RWPE1 (cell line): ENCODE data around the gene SEMA5A.

ENCODE experiments used
- CTCF ChIA-PET: fragments of 350-600 bp; sonication (Branson Sonifier 250); formaldehyde crosslinking; extraction: SDS; loops from one replicate; lab custom pipeline; 2021; lab: Yijun Ruan, JAX
- POLR2A ChIA-PET: fragments of 400-600 bp; formaldehyde crosslinking; extraction: SDS; loops from one replicate; lab custom pipeline; 2020; ENCODE audit warnings: antibody characterized with exemption; ENCODE audit not compliant: low non-redundant PET; lab: Yijun Ruan, JAX
- DNase-seq: peaks from one replicate; pipeline ENCODE4 v3.0.0; 2012; ENCODE audit warnings: low spot score
- H3K27ac ChIP-seq: fragments of 450-650 bp; 2 replicates; pipeline ENCODE4 v1.5.1; 2017
- TF ChIP-seq, protein P1 (sequence below): fragments of 450-650 bp; conservative IDR thresholded peaks from 2 replicates; pipeline ENCODE4 v1.5.1; 2017; ENCODE audit warnings: low read depth, mild to moderate bottlenecking

The SEMA5A gene

DNA sequence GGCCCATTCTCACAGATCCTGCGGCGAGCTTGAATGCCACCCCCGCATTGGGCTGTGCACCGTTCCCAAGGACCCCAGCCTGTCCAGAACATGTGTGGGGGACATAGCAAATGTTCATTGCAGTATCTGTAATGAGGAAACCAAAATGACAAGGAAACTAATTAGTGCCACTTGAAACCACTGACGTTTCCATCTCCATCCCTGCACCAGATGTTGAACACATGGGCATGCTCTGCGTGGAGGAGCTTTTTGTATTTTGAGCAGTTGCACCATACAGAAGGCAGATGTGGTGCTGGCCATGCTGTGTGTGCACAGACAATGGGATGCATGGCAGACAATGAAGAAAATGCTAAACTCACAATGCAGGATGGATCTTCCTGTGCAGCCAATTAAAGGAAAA is 437.7 kb downstream of the SEMA5A start:
- TF ChIP-seq, protein P1, sequence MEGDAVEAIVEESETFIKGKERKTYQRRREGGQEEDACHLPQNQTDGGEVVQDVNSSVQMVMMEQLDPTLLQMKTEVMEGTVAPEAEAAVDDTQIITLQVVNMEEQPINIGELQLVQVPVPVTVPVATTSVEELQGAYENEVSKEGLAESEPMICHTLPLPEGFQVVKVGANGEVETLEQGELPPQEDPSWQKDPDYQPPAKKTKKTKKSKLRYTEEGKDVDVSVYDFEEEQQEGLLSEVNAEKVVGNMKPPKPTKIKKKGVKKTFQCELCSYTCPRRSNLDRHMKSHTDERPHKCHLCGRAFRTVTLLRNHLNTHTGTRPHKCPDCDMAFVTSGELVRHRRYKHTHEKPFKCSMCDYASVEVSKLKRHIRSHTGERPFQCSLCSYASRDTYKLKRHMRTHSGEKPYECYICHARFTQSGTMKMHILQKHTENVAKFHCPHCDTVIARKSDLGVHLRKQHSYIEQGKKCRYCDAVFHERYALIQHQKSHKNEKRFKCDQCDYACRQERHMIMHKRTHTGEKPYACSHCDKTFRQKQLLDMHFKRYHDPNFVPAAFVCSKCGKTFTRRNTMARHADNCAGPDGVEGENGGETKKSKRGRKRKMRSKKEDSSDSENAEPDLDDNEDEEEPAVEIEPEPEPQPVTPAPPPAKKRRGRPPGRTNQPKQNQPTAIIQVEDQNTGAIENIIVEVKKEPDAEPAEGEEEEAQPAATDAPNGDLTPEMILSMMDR = no peak
- ChIA-PET POLR2A (no interaction called here), CTCF (interaction anchor here (0.6 kb wide), 1 partner anchor 70 kb away, joined by 3 read pairs; no protein-coding TSS in a partner anchor)

DNA sequence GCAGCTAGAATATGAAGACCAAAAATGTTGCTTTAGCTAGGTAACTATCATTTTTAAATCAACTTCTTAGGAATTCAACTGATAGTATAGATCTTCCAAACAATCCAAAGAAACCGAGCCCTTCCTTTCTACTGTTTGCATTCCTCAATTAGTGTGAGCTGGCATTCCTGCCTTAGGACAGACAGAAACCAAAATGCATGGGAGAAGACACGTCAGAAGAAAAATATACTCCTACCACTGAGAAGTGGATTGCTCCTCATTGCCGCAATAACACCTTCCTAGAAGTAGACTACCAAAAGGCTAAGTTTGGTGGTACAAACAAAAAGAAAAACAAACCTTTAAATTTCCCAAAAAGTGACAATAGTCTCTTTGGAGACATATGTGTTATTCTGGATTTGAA is 440.0 kb downstream of the SEMA5A start:
- POLR2A ChIA-PET = no interaction called here
- TF ChIP-seq, protein P1 = no peak
- no peak overlapping the region for H3K27ac ChIP-seq
- no peak for DNase-seq
- CTCF ChIA-PET = no interaction called here

More for the DNA sequence above, 437.7 kb downstream of the SEMA5A start:
- no peak overlapping the region for H3K27ac ChIP-seq
- no peak for DNase-seq

DNA sequence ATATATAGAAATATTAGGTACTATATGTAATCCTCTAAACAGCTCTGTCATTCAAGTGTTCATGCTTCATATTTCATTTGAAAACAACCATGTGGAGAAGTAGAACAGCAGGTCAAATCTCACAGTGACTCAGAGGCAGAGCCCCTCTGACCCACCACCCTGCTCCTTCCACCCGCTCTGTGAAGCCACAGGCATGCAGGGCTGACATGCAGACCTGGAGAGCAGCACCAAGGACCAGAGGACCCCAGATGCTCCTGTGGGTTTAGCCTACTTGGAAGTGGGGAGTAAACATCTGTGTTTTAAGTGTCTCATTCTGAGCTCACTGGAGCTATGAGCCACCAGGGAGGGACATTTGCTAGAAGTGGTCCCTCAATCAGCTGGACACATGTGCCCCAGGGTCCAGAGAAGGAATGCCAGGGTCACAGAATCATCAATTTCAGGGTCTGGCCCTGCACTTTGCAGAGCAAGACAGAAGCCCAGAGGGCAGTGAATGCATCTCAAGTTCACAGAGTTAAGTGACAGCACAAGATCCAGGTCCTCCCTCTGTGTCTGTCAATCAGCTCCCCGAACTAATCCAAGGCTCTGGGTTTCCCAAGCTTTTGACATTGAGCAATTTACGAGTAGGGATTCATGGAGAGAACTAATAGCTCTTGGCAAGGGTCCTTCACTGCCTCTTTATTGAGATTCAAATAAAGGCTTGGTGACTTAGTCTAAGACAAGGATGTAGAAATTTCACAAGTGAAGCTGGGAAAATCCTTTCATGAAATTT is 441.1 kb downstream of the SEMA5A start:
- no peak overlapping the region for H3K27ac ChIP-seq
- POLR2A ChIA-PET = no interaction called here
- TF ChIP-seq, protein P1 = no peak
- CTCF ChIA-PET = no interaction called here
- DNase-seq = no peak

DNA sequence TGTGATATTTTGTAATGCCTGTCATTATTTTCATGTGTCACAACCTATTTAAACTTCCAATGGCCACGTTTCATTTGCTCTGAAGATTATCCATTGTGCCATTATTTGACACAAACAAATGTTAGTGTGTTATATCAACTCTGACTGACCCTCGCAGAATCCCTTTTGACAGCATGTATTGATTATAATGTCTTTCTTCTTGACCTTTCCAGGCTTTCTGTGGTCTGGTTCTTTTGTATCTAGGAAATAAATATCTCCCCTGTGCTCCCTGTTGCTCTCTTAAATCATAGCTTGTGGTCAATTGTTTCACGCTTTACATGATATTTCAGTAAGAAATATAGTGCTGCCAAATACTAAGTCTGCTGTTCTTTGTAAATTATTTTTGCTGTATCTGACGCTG is 442.6 kb downstream of the SEMA5A start:
- ChIA-PET CTCF (no interaction called here), POLR2A (no interaction called here)
- DNase-seq = no peak
- H3K27ac ChIP-seq = no peak overlapping the region
- TF ChIP-seq, protein P1 = no peak

DNA sequence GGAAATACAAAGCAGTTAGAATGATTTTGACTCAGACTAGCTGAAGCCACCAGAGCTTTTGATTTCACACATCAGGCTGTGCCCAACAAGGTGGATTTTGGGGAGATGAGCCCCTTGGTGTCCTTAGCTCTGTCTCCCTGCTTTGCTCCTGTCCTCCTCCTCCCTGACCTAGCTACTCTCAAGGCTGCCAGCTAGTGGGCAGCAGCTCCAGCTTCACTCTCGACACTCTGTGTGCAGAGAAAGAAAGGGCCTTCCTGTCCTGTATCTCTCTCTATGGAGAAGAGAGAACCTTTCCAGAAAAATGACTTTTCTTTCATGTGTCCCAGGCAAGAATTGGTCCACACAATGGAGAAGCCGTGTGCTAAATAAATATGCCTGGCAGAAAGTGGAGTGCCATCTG is 446.2 kb downstream of the SEMA5A start:
- POLR2A ChIA-PET = no interaction called here
- no peak for DNase-seq
- H3K27ac ChIP-seq = no peak overlapping the region
- TF ChIP-seq, protein P1 = no peak
- CTCF ChIA-PET = no interaction called here

DNA sequence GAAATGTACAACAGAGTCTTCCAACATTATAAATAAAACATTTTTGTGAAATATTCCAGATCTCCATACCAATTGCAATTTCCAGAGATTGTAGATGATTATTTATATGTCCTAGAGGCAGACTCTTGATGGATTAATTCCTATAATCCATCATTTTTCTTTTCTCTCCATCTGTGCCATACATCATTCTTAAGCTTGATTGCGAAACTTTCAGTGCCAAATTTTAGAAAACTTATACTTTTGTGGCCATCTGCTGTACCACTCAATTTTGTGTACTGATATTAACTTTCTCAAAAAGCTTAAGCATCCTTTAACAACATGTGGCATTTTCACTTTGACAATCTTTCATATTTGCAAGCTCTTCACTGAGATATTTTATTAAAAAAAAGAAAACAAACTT is 446.9 kb downstream of the SEMA5A start:
- no peak for DNase-seq
- TF ChIP-seq, protein P1 = no peak
- H3K27ac ChIP-seq = no peak overlapping the region
- ChIA-PET CTCF (no interaction called here), POLR2A (no interaction called here)
